ENCODE data around the gene EEIG1.

Gene EEIG1

GRCh38 chr9:127977884-127978647 is 2.7 kb downstream of the EEIG1 start:
- TF ChIP-seq, protein P1, sequence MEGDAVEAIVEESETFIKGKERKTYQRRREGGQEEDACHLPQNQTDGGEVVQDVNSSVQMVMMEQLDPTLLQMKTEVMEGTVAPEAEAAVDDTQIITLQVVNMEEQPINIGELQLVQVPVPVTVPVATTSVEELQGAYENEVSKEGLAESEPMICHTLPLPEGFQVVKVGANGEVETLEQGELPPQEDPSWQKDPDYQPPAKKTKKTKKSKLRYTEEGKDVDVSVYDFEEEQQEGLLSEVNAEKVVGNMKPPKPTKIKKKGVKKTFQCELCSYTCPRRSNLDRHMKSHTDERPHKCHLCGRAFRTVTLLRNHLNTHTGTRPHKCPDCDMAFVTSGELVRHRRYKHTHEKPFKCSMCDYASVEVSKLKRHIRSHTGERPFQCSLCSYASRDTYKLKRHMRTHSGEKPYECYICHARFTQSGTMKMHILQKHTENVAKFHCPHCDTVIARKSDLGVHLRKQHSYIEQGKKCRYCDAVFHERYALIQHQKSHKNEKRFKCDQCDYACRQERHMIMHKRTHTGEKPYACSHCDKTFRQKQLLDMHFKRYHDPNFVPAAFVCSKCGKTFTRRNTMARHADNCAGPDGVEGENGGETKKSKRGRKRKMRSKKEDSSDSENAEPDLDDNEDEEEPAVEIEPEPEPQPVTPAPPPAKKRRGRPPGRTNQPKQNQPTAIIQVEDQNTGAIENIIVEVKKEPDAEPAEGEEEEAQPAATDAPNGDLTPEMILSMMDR (conservative IDR thresholded peaks at IDR 0.05) = peak; percentile 20; the same call in 1 of the 2 replicates
- H3K27ac ChIP-seq = peak overlapping the region; percentile 100

- peak overlapping the region; percentile 100 for H3K27ac ChIP-seq
- TF ChIP-seq, protein P1 (conservative IDR thresholded peaks at IDR 0.05) = no peak
These were observed 3.5 kb downstream of the EEIG1 start for GRCh38 chr9:127977009-127977883.

- peak overlapping the region; percentile 100 for H3K27ac ChIP-seq
- TF ChIP-seq, protein P1 (conservative IDR thresholded peaks at IDR 0.05) = no peak
These were observed 4.3 kb downstream of the EEIG1 start for GRCh38 chr9:127976498-127976897.

GRCh38 chr9:127975376-127976315 is 5.1 kb downstream of the EEIG1 start:
- TF ChIP-seq, protein P1 (conservative IDR thresholded peaks at IDR 0.05) = no peak

DNA sequence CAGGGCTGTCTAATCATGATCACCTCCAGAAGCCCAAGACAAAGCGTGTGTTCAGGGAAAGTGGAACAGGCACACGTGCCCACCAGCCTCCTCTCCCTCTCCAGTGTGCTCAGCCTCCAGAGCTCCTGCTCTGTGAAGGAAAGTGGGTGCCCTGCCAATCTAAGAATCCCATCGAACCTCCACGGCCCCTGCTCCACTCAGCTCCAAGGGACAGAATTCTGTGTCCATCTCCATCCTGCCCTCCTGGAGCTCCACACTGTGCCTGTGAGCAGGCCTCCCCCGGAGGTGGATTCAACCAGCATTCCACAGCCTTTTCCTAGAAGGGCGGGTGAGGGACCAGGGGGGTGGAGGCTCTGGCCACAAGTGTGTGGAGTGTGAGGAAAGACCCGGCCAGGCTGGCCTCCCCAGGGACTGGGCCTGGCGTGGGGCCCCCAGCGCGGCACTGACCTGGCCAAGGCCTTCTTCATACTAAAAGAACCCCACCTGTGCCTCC is 6.0 kb downstream of the EEIG1 start:
- TF ChIP-seq, protein P1 (conservative IDR thresholded peaks at IDR 0.05) = no peak
- H3K27ac ChIP-seq = peak overlapping the region; percentile 100

More at GRCh38 chr9:127975376-127976315, 5.1 kb downstream of the EEIG1 start:
- peak overlapping the region; percentile 100 for H3K27ac ChIP-seq

DNA sequence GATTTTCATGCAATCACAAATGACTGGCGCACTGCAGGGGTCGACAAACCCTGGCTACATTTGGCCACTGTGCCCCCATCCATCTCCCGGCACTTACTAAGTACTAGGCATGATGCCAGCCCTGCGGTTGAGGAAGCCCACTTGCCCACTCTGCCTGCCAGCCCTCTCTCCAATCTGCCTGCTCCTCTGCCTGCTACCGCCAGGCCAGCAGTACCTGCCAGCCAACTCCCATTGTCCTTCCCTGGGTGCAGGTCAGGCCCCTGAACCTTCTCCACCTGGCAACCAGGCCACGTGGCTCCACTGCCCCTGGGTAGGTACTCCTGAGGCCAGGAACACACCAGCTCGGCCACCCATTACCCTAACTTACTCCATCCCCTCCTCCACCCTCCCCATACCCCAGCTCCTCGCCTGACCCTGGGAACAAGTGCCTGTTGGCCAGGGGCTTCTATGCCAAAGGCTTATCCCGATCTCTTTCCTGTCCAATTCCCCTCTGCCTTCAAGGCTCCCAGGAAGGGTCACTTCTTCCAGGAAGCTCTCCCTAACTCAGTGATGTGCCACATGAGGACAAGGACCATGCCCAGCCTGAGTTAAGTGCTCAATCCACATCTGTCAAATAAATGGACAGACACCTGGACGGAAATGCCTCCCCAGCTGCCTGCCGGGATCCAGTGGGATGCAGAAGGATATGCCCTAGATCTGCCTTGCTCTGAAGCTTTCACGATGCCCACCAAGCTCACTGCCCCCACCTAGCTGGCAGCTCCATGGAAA is 6.6 kb downstream of the EEIG1 start:
- peak overlapping the region; percentile 100 for H3K27ac ChIP-seq
- TF ChIP-seq, protein P1 (conservative IDR thresholded peaks at IDR 0.05) = no peak
